ENCODE data around the gene WDR1.

DNA sequence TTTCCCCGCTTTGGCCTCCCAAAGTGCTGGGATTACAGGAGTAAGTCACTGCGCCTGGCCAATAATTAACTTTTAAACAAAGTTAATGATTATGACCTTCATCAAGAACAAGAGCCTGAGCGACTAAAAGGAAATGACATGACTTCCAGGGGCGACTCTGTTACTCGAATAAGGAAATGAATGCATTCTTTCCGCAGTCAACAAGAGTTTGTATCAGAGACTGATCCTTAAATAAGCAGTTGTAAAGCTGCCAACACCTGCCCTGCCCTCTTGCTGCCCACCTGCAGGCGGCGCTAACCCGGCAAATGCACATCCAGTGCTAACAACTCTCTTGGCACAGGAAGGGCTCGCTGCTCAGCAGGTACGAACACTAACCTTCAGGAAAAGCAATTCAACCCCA is 27.3 kb downstream of the WDR1 start:
- TF ChIP-seq ZSCAN22 (CRISPR knock-in tag; IDR thresholded peaks at IDR 0.05) (no peak), MTA1 (CRISPR knock-in tag; IDR thresholded peaks at IDR 0.05; ENCODE audit: borderline replicate concordance) (no peak), MIXL1 (CRISPR knock-in tag; IDR thresholded peaks at IDR 0.05) (no peak), CBX5 (CRISPR knock-in tag; IDR thresholded peaks at IDR 0.05; ENCODE audit: borderline replicate concordance) (no peak), CEBPG (CRISPR knock-in tag; IDR thresholded peaks at IDR 0.05) (no peak), PLRG1 (conservative IDR thresholded peaks at IDR 0.05) (no peak)
- TF ChIP-seq, protein P1, sequence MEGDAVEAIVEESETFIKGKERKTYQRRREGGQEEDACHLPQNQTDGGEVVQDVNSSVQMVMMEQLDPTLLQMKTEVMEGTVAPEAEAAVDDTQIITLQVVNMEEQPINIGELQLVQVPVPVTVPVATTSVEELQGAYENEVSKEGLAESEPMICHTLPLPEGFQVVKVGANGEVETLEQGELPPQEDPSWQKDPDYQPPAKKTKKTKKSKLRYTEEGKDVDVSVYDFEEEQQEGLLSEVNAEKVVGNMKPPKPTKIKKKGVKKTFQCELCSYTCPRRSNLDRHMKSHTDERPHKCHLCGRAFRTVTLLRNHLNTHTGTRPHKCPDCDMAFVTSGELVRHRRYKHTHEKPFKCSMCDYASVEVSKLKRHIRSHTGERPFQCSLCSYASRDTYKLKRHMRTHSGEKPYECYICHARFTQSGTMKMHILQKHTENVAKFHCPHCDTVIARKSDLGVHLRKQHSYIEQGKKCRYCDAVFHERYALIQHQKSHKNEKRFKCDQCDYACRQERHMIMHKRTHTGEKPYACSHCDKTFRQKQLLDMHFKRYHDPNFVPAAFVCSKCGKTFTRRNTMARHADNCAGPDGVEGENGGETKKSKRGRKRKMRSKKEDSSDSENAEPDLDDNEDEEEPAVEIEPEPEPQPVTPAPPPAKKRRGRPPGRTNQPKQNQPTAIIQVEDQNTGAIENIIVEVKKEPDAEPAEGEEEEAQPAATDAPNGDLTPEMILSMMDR (CRISPR knock-in tag; IDR thresholded peaks at IDR 0.05) = peak; percentile 41
